ENCODE data around the gene CHRNA10.

Gene CHRNA10

GRCh38 chr11:3632070-3632660 is 39.0 kb downstream of the CHRNA10 start:
- DNase-seq (ENCODE audit: low read depth): no peak

- DNase-seq (ENCODE audit: low read depth): no peak
Measured at GRCh38 chr11:3631331-3631730, 39.9 kb downstream of the CHRNA10 start.

GRCh38 chr11:3627291-3627690 is 43.9 kb downstream of the CHRNA10 start:
- DNase-seq (ENCODE audit: low read depth): peak; percentile 78

- no peak for DNase-seq (ENCODE audit: low read depth)
Measured at GRCh38 chr11:3626250-3626960, 44.8 kb downstream of the CHRNA10 start.

GRCh38 chr11:3623767-3624458 is 47.3 kb downstream of the CHRNA10 start:
- DNase-seq (ENCODE audit: low read depth): no peak

- no peak for DNase-seq (ENCODE audit: low read depth)
Measured at GRCh38 chr11:3623121-3623520, 48.1 kb downstream of the CHRNA10 start.

GRCh38 chr11:3622521-3622920 is 48.7 kb downstream of the CHRNA10 start:
- DNase-seq (ENCODE audit: low read depth): no peak

GRCh38 chr11:3617990-3618389 is 53.2 kb downstream of the CHRNA10 start:
- no peak for DNase-seq (ENCODE audit: low read depth)

- no peak for DNase-seq (ENCODE audit: low read depth)
Measured at GRCh38 chr11:3616721-3617460, 54.3 kb downstream of the CHRNA10 start.

- no peak for DNase-seq (ENCODE audit: low read depth)
Measured at GRCh38 chr11:3615998-3616397, 55.2 kb downstream of the CHRNA10 start.

Data from HS-5 (cell line).